ENCODE measurements around the gene AOC1.

- TF ChIP-seq CTCF (conservative IDR thresholded peaks at IDR 0.05; ENCODE audit: low read length): no peak
- no peak for TF ChIP-seq EZH2phosphoT487 (IDR thresholded peaks at IDR 0.05; ENCODE audit: borderline replicate concordance)
Measured at GRCh38 chr7:150910996-150911422, 58.7 kb downstream of the AOC1 start.
